ENCODE measurements around the gene BNIP2.

The BNIP2 gene

DNA sequence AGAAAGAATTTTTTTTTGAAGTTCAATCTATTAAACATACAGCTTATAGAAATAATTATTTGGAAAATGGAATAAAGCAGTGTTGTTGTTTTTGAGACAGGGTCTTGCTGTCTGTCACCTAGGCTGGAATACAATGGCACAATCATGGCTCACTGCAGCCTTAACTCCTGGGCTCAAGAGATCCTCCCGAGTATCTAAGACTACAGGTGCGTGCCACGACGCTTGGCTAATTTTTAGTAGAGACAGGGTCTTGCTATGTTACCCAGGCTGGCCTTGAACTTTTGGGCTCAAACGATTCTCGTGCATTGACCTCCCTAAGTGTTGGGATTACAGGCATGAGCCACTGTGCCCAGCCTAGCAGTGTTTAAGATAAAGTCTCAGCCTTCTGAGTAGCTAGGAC lies 8.8 kb downstream of the BNIP2 start:
- TF ChIP-seq, protein P1, sequence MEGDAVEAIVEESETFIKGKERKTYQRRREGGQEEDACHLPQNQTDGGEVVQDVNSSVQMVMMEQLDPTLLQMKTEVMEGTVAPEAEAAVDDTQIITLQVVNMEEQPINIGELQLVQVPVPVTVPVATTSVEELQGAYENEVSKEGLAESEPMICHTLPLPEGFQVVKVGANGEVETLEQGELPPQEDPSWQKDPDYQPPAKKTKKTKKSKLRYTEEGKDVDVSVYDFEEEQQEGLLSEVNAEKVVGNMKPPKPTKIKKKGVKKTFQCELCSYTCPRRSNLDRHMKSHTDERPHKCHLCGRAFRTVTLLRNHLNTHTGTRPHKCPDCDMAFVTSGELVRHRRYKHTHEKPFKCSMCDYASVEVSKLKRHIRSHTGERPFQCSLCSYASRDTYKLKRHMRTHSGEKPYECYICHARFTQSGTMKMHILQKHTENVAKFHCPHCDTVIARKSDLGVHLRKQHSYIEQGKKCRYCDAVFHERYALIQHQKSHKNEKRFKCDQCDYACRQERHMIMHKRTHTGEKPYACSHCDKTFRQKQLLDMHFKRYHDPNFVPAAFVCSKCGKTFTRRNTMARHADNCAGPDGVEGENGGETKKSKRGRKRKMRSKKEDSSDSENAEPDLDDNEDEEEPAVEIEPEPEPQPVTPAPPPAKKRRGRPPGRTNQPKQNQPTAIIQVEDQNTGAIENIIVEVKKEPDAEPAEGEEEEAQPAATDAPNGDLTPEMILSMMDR (IDR thresholded peaks at IDR 0.05; ENCODE audit: borderline replicate concordance, control extremely low read depth, extremely low read depth, insufficient read depth, missing control alignments): no peak
- no peak for DNase-seq (ENCODE audit: low spot score)
- in situ Hi-C loops (cut with MboI; ENCODE audit: low sequenced_read_pairs, unreplicated experiment): no loop called here

DNA sequence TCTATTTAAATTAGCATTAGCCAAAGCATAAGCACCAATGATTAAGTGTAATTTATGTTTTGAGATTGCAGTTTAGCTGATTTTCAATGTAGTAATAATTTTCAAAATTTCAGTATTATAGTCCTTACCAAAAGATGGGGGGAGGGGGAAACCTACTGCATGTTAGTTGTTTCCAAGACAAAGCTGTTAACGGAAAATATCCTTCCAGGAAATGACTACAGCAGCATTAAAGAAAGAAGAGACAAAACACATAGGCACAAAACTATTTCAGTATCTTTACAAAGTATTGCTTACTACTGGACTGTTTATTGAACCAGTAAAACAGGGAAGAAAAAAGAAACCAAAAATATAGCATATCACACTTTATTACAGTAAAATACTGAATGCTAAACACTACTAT lies 10.5 kb downstream of the BNIP2 start:
- DNase-seq (ENCODE audit: low spot score): no peak
- in situ Hi-C loops (cut with MboI; ENCODE audit: low sequenced_read_pairs, unreplicated experiment): no loop called here
- TF ChIP-seq, protein P1 (IDR thresholded peaks at IDR 0.05; ENCODE audit: borderline replicate concordance, control extremely low read depth, extremely low read depth, insufficient read depth, missing control alignments): no peak

DNA sequence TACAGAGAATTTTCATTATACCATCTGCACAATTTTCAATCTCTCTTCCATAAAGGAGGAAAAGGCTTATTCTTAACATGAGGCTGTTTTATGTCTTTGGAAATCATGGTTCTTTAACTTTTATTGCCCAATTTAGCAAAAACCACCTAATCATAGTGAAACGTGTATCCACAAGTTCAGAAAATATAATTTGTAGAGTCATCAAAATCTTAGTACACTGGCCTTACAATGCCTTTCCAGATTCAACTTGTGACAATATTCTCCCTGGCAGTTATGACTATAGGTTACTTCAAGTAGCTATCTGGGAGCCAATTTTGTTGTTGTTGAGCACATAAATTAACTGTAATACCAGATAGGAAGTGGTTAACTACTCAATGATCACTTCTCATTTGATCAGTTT lies 10.9 kb downstream of the BNIP2 start:
- in situ Hi-C loops (cut with MboI; ENCODE audit: low sequenced_read_pairs, unreplicated experiment): no loop called here
- TF ChIP-seq, protein P1 (IDR thresholded peaks at IDR 0.05; ENCODE audit: borderline replicate concordance, control extremely low read depth, extremely low read depth, insufficient read depth, missing control alignments): no peak
- DNase-seq (ENCODE audit: low spot score): no peak

DNA sequence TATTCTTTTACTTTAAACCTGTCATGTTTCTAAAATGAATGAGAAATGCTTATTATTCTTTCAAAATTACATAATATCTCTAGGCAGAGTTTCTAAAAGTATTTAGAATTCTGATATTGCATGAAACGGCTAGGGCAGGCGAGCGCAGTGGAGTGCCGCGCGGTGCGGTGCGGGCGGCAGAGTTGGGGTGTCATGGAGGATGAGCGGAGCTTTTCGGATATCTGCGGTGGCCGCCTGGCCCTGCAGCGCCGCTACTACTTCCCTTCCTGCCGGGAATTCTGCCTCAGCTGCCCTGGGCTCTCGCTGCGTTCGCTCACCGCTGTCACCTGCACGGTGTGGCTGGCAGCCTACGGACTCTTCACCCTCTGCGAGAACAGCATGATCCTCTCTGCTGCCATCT lies 12.6 kb downstream of the BNIP2 start:
- no peak for DNase-seq (ENCODE audit: low spot score)
- TF ChIP-seq, protein P1 (IDR thresholded peaks at IDR 0.05; ENCODE audit: borderline replicate concordance, control extremely low read depth, extremely low read depth, insufficient read depth, missing control alignments): no peak
- in situ Hi-C loops (cut with MboI; ENCODE audit: low sequenced_read_pairs, unreplicated experiment): no loop called here

DNA sequence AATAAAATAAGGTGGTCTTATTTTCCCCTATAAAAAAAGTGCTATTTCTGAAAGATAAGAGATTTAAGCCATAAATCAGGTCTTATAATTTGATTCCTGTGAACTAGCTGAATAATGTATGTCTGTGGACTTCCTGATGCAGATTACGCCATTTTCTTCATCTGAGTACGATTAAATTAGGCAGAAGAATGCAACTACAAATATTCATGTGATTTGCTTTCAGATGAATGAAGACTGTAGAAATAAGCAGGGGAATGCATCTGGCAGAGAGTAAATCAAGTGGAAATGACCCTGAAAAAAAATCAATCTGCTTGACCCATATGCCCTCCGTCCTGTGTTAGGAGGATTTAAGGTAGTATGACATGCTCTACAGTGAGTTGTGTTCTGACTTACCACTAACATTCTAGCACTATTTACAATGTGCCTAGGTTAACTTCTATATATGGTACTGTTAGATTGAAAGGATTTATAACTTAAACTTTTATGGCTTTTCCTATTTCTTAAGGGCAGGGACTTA lies 14.7 kb downstream of the BNIP2 start:
- in situ Hi-C loops (cut with MboI; ENCODE audit: low sequenced_read_pairs, unreplicated experiment): no loop called here
- DNase-seq (ENCODE audit: low spot score): no peak
- TF ChIP-seq, protein P1 (IDR thresholded peaks at IDR 0.05; ENCODE audit: borderline replicate concordance, control extremely low read depth, extremely low read depth, insufficient read depth, missing control alignments): no peak

DNA sequence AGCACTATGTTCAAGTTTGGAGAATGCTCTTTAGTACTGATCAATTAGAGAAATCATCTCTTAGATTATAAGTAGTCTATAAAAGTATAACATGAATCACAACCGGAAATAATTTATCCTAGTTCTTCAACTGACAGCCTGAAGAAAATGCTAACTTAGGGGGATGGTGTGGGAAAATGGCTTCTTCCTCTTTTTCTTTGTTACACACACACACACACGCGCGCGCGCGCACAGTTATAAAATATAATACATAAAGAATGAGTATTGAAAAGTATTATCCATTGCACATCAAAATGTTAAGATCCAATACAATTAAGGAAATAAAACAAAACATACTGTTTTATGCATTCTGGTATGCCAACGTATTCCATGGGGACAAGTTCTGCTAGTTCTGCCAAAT lies 20.6 kb downstream of the BNIP2 start:
- DNase-seq (ENCODE audit: low spot score): no peak
- in situ Hi-C loops (cut with MboI; ENCODE audit: low sequenced_read_pairs, unreplicated experiment): no loop called here
- TF ChIP-seq, protein P1 (IDR thresholded peaks at IDR 0.05; ENCODE audit: borderline replicate concordance, control extremely low read depth, extremely low read depth, insufficient read depth, missing control alignments): no peak

DNA sequence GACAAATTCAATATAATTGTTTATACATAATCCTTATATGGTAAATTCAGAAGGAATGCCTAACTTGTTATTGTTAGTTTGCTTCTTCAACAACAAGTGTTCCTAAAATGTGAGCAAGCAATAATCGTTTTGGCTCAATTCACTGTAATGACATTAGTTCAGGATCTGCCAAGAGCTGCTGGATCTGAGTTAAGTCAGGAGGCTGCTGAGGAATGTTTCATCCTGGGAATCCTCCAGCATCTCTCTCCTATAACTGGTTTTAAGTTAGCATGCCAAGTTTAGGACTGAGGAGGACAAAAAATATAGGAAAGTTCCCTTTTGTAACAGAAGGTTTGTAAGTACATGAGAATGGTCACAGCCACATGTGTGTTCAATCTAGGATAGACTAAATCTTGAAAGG lies 26.9 kb downstream of the BNIP2 start:
- TF ChIP-seq, protein P1 (IDR thresholded peaks at IDR 0.05; ENCODE audit: borderline replicate concordance, control extremely low read depth, extremely low read depth, insufficient read depth, missing control alignments): no peak
- in situ Hi-C loops (cut with MboI; ENCODE audit: low sequenced_read_pairs, unreplicated experiment): no loop called here
- no peak for DNase-seq (ENCODE audit: low spot score)

All from GM13976 (cell line).